IPS-18a (cell line): ENCODE results near the gene TFF3.
A peak's percentile ranks its signal among the peaks of the same experiment; 100 is the strongest.

ENCODE experiments used
- H3K27ac ChIP-seq: one replicate; pipeline ENCODE4 v1.5.1; 2013; ENCODE audit warnings: low read length
- H3K27me3 ChIP-seq: one replicate; pipeline ENCODE4 v1.6.1; 2013; ENCODE audit warnings: mild to moderate bottlenecking, low read length; ENCODE audit not compliant: control insufficient read depth, insufficient read depth
- H3K36me3 ChIP-seq: one replicate; pipeline ENCODE4 v1.6.1; 2013; ENCODE audit warnings: low read depth, low read length; ENCODE audit not compliant: control insufficient read depth
- H3K4me1 ChIP-seq: one replicate; pipeline ENCODE4 v1.6.1; 2013; ENCODE audit warnings: low read depth, low read length; ENCODE audit not compliant: control insufficient read depth
- H3K4me3 ChIP-seq: one replicate; pipeline ENCODE4 v1.5.1; 2013; ENCODE audit warnings: low read length
- H3K9ac ChIP-seq: one replicate; pipeline ENCODE4 v1.6.1; 2013; ENCODE audit warnings: mild to moderate bottlenecking, low read length, moderate library complexity
- H3K9me3 ChIP-seq: one replicate; pipeline ENCODE4 v1.6.1; 2013; ENCODE audit warnings: low read depth, low read length; ENCODE audit not compliant: control insufficient read depth

TFF3 gene

GRCh38 chr21:42317341-42317741 is 2.1 kb upstream of the TFF3 start:
- no peaks in the 10 kb centered on the region for H3K9me3 ChIP-seq
- no peak overlapping the region for H3K4me3 ChIP-seq
- peaks cover 30% of the 10 kb centered on the region for H3K4me1 ChIP-seq
- no peak overlapping the region for H3K9ac ChIP-seq
- no peak overlapping the region for H3K27ac ChIP-seq
- H3K36me3 ChIP-seq = no peaks in the 10 kb centered on the region
- H3K27me3 ChIP-seq = no peaks in the 10 kb centered on the region

- Histone ChIP-seq H3K9ac (no peak overlapping the region), H3K36me3 (no peaks in the 10 kb centered on the region), H3K4me3 (no peak overlapping the region), H3K27ac (no peak overlapping the region), H3K27me3 (no peaks in the 10 kb centered on the region), H3K9me3 (no peaks in the 10 kb centered on the region), H3K4me1 (peaks cover 30% of the 10 kb centered on the region)
Observed at GRCh38 chr21:42316891-42317290, 1.7 kb upstream of the TFF3 start.

DNA sequence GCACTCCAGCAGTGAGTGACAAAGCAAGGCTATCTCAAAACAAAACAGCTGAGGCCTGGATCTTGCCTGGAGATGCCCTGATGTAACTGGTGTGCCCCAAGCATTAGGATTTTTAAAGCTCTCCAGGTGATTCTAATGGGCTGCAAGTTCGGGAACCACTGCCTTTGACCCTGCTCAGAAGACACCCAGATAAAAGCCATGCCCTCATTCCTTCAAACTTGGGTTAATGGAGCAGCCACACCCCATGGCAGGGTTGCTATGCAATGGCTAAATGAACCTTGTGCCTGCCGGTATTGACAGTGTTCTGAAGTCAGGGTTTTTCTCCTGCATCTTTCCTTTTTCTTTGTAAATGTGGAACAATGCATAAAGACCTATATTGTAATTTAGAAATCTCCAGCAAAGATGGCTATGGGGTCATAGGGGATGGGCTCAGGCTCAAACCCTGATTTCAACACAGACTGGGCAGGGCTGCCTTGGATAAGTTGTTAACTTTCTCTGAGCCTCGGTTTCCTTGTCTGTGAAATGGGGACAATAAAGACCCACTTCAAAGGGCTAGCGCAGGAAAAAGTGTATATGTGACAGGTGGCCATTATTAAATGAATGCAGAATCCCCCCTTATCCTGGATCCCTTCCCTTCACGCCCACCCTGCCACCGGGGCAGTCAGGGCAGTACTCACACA is 453 bp downstream of the TFF3 start:
- peaks cover 30% of the 10 kb centered on the region for H3K4me1 ChIP-seq
- H3K9me3 ChIP-seq = no peaks in the 10 kb centered on the region
- no peaks in the 10 kb centered on the region for H3K36me3 ChIP-seq
- H3K4me3 ChIP-seq = no peak overlapping the region
- no peak overlapping the region for H3K27ac ChIP-seq
- H3K27me3 ChIP-seq = peaks cover 6% of the 10 kb centered on the region
- no peak overlapping the region for H3K9ac ChIP-seq

DNA sequence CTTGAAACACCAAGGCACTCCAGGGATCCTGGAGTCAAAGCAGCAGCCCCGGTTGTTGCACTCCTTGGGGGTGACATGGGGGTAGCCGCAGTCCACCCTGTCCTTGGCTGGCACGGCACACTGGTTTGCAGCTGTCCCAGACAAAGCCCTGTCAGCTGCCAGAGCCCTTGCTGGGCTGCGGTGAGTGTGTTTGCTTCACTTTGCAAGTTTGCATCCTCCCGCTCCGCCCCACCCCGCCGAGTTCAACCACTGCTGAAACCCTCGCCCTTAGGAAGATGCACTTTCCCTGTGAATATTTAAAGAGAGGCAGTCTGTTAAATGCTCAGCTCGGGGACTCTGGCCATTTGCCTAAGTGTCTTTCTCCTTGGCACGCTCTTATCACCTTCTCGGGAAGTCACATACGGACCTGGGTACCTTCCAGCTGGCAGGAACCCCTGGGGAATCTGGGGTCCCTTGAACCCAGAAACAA is 1.7 kb downstream of the TFF3 start:
- H3K4me3 ChIP-seq = no peak overlapping the region
- H3K9ac ChIP-seq = no peak overlapping the region
- H3K27me3 ChIP-seq = peaks cover 6% of the 10 kb centered on the region
- no peak overlapping the region for H3K27ac ChIP-seq
- H3K4me1 ChIP-seq = peaks cover 30% of the 10 kb centered on the region
- no peaks in the 10 kb centered on the region for H3K36me3 ChIP-seq
- H3K9me3 ChIP-seq = no peaks in the 10 kb centered on the region

GRCh38 chr21:42312626-42313104 is 2.5 kb downstream of the TFF3 start:
- Histone ChIP-seq H3K9me3 (no peaks in the 10 kb centered on the region), H3K4me3 (no peak overlapping the region), H3K36me3 (no peaks in the 10 kb centered on the region), H3K4me1 (peaks cover 28% of the 10 kb centered on the region), H3K27me3 (peaks cover 6% of the 10 kb centered on the region), H3K9ac (no peak overlapping the region), H3K27ac (no peak overlapping the region)

- no peaks in the 10 kb centered on the region for H3K36me3 ChIP-seq
- no peak overlapping the region for H3K4me3 ChIP-seq
- peaks cover 6% of the 10 kb centered on the region for H3K27me3 ChIP-seq
- no peak overlapping the region for H3K27ac ChIP-seq
- H3K4me1 ChIP-seq = peaks cover 21% of the 10 kb centered on the region
- H3K9ac ChIP-seq = no peak overlapping the region
- H3K9me3 ChIP-seq = no peaks in the 10 kb centered on the region
Observed at GRCh38 chr21:42311816-42312625, 3.2 kb downstream of the TFF3 start.

- Histone ChIP-seq H3K9ac (no peak overlapping the region), H3K4me3 (no peak overlapping the region), H3K4me1 (peaks cover 14% of the 10 kb centered on the region), H3K27me3 (peaks cover 6% of the 10 kb centered on the region), H3K9me3 (no peaks in the 10 kb centered on the region), H3K36me3 (no peaks in the 10 kb centered on the region), H3K27ac (no peak overlapping the region)
Observed at GRCh38 chr21:42311160-42311559, 4.0 kb downstream of the TFF3 start.

DNA sequence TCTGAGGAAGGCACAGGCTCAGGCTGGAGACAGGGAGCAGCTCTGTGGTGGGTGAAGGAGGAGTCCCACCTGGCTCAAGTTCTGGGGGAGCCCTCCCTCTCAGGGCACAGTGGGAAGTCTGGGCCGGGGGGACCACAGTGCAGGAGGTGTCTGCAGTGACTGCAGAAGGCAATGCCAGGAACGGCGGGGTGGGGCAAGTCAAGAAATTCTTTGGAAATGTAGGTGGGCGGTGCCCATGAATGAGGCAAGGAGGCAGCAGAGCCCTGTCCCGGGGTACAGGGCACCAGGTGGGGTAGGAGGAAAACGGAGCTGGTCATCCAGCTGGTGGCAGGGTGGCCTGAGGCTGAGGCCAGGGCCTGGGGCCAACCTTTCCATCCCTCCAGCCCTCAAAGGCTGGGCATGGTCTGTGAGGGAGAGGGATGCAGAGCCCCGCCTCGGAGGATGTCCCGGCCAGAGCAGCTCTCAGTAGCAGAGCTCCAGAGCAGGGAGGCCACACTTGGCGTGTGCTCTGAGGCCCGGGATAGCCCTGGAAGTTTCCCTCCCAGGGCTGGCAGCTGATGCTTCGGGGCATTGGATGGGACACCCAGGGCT is 4.7 kb downstream of the TFF3 start:
- H3K9me3 ChIP-seq = no peaks in the 10 kb centered on the region
- no peak overlapping the region for H3K27ac ChIP-seq
- H3K27me3 ChIP-seq = peaks cover 6% of the 10 kb centered on the region
- no peak overlapping the region for H3K9ac ChIP-seq
- peaks cover 14% of the 10 kb centered on the region for H3K4me1 ChIP-seq
- H3K36me3 ChIP-seq = no peaks in the 10 kb centered on the region
- H3K4me3 ChIP-seq = no peak overlapping the region

DNA sequence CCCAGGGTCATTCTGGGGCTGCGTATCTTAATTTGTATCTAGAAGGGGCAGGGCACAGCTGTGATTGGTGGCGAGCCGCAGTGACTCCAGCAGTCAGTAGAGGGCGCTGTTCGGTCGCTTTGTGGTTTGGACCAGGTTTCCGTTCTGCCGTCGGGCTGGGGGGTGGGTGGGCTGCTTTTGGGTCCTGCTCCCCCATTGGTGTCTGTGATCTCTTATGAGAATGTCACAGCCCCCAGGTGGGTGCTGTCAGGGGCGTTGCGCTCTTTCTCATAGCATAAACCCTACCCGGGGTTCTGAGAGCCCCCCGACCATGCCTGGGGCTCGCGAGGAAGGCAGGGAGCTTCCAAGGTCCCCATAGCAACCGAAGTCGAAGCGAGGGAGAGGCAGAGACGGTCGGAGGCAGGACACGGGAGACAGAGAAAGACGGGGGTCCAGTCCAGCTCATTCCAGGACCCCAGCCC is 5.4 kb downstream of the TFF3 start:
- Histone ChIP-seq H3K27me3 (peaks cover 6% of the 10 kb centered on the region), H3K36me3 (no peaks in the 10 kb centered on the region), H3K4me3 (peak overlapping the region; percentile 45), H3K4me1 (peaks cover 14% of the 10 kb centered on the region), H3K9ac (no peak overlapping the region), H3K9me3 (no peaks in the 10 kb centered on the region), H3K27ac (no peak overlapping the region)

DNA sequence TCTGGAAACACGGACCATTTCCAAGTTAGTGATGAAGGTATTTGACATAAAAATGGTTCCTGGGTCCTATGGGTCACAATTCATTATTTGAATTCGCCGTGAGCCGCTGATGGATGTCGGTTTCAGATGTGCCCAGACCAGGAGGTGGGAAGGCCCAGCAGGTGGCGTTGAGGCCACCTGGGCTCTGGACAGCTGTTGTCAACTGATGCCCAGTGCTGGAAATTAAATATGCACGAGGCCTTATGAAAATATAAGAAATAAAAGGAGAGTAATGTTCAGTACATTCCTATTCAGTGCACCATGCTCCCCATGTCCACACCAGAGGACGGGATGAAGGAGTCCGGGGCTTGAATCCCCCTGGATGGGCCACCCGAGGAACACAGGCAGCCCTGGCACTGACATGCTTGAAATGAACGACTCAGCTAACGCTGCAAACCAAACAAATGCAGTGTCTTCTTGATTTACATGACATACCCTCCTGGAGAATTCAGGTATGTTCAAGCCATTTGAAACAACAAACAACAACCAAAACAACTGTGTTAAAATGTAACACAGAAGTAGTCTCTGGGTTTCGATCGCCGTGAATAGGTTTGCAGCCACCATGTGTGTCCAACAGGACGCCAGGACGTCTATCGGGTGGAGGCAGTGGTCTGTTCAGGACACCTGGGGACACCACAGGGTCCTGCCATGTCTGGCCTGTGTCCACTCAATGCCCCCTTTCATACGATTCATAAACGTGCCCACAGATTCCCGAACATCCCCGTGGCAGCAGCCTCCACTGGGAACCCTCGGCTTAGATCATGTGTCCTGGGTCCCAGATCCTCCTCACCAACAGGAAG is 6.1 kb downstream of the TFF3 start:
- Histone ChIP-seq H3K27ac (no peak overlapping the region), H3K4me1 (peaks cover 12% of the 10 kb centered on the region), H3K27me3 (peaks cover 6% of the 10 kb centered on the region), H3K9me3 (no peaks in the 10 kb centered on the region), H3K36me3 (no peaks in the 10 kb centered on the region), H3K9ac (no peak overlapping the region), H3K4me3 (no peak overlapping the region)
